ENCODE results near the gene FAM81A.

Gene FAM81A

DNA sequence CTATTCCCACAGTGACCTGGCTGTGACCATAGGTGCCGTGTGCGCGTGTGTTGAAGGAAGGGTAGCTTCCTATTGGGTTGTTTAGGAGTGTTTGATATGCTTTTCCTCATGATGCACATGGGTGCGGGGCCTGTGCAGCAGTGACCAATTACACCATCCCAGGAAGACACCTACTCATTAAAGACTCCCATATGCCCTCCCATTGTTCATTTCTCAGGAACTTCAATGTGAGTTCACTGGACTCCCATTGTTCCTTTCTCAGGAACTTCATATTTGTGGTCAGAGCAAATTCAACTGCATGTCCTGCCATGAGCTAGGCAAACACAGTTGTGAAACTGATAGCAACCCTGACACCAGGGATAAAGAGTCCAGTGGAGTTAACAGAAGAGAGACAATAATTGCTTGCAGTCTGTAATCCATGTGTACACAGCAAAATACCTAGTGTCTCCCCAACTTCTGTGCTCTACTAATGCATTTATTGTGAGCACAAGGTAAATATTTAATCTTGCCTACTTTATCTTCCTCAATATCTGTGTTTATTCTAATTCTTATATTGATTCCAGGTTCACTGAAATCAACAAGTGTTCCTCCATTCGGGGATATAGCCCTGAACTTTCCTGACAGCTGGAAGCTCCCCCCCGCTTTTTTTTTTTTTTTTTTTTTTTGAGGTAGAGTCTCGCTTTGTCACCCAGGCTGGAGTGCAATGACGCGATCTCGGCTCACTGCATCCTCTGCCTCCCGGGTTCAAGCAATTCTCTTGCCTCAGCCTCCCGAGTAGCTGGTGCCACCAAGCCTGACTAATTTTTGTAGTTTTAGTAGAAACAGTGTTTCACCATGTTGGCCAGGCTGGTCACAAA lies 116.1 kb downstream of the FAM81A start:
- Histone ChIP-seq H3K4me3 (replicated peaks; ENCODE audit: insufficient read depth, low read length) (no peak overlapping the region), H3K27ac (replicated peaks) (no peak overlapping the region), H3K27me3 (ENCODE audit: insufficient read depth, poor library complexity, severe bottlenecking) (no peaks in the 10 kb centered on the region)
- TF ChIP-seq SPI1 (IDR thresholded peaks at IDR 0.05; ENCODE audit: borderline replicate concordance, low read depth) = no peak
- TF ChIP-seq, protein P1, sequence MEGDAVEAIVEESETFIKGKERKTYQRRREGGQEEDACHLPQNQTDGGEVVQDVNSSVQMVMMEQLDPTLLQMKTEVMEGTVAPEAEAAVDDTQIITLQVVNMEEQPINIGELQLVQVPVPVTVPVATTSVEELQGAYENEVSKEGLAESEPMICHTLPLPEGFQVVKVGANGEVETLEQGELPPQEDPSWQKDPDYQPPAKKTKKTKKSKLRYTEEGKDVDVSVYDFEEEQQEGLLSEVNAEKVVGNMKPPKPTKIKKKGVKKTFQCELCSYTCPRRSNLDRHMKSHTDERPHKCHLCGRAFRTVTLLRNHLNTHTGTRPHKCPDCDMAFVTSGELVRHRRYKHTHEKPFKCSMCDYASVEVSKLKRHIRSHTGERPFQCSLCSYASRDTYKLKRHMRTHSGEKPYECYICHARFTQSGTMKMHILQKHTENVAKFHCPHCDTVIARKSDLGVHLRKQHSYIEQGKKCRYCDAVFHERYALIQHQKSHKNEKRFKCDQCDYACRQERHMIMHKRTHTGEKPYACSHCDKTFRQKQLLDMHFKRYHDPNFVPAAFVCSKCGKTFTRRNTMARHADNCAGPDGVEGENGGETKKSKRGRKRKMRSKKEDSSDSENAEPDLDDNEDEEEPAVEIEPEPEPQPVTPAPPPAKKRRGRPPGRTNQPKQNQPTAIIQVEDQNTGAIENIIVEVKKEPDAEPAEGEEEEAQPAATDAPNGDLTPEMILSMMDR (IDR thresholded peaks at IDR 0.05; ENCODE audit: insufficient read depth, low read length) = no peak
- TF ChIP-seq, protein P2, sequence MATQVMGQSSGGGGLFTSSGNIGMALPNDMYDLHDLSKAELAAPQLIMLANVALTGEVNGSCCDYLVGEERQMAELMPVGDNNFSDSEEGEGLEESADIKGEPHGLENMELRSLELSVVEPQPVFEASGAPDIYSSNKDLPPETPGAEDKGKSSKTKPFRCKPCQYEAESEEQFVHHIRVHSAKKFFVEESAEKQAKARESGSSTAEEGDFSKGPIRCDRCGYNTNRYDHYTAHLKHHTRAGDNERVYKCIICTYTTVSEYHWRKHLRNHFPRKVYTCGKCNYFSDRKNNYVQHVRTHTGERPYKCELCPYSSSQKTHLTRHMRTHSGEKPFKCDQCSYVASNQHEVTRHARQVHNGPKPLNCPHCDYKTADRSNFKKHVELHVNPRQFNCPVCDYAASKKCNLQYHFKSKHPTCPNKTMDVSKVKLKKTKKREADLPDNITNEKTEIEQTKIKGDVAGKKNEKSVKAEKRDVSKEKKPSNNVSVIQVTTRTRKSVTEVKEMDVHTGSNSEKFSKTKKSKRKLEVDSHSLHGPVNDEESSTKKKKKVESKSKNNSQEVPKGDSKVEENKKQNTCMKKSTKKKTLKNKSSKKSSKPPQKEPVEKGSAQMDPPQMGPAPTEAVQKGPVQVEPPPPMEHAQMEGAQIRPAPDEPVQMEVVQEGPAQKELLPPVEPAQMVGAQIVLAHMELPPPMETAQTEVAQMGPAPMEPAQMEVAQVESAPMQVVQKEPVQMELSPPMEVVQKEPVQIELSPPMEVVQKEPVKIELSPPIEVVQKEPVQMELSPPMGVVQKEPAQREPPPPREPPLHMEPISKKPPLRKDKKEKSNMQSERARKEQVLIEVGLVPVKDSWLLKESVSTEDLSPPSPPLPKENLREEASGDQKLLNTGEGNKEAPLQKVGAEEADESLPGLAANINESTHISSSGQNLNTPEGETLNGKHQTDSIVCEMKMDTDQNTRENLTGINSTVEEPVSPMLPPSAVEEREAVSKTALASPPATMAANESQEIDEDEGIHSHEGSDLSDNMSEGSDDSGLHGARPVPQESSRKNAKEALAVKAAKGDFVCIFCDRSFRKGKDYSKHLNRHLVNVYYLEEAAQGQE (IDR thresholded peaks at IDR 0.05; ENCODE audit: insufficient replicate concordance, low read depth) = no peak
- no peak for TF ChIP-seq GABPA (IDR thresholded peaks at IDR 0.05; ENCODE audit: low read depth)
- TF ChIP-seq POLR2AphosphoS5 (IDR thresholded peaks at IDR 0.05; ENCODE audit: low read depth) = no peak
- no peak for DNase-seq (ENCODE audit: low read depth in 1 of 2, low spot score in 1 of 2)

DNA sequence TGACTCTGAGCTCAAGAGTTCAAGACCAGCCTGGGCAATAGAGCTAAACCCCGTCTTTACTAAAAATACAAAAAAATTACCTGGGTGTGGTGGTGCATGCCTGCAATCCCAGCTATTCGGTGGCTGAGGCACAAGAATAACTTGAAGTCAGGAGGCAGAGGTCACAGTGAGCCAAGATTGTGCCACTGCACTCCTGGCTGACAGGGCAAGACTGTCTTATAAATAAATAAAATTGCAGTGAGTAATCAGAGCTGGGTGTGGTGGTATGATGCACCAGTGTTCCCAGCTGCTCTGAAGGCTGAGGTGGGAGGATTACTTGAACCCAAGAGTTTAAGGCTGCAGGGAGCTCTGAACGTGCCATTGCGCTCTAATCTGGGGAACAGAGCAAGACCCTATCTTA lies 117.7 kb downstream of the FAM81A start:
- Histone ChIP-seq H3K27me3 (ENCODE audit: insufficient read depth, poor library complexity, severe bottlenecking) (no peaks in the 10 kb centered on the region), H3K4me3 (replicated peaks; ENCODE audit: insufficient read depth, low read length) (no peak overlapping the region), H3K27ac (replicated peaks) (no peak overlapping the region)
- TF ChIP-seq, protein P2 (IDR thresholded peaks at IDR 0.05; ENCODE audit: insufficient replicate concordance, low read depth) = no peak
- TF ChIP-seq, protein P1 (IDR thresholded peaks at IDR 0.05; ENCODE audit: insufficient read depth, low read length) = no peak
- TF ChIP-seq GABPA (IDR thresholded peaks at IDR 0.05; ENCODE audit: low read depth) = no peak
- TF ChIP-seq POLR2AphosphoS5 (IDR thresholded peaks at IDR 0.05; ENCODE audit: low read depth) = no peak
- TF ChIP-seq SPI1 (IDR thresholded peaks at IDR 0.05; ENCODE audit: borderline replicate concordance, low read depth) = no peak
- DNase-seq (ENCODE audit: low read depth in 1 of 2, low spot score in 1 of 2) = no peak

DNA sequence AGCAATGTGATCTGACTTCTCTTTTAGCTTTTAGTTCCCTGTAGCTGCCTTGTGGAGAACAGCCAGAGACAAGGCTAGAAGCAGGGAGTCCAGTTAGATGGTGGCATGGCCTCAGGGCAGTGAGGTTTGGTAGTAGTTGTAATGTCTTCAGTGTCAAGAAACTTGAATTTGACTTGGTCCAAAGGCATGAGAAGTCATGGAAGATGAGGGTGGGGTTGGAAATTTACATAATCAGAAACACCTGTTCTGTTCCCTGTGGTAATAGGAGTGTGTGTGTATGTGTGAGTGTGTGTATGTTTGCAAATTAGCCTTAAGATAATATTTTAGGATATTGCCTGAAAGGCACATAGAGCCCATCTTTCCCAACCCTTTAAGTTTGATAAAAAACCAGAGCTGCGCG lies 118.4 kb downstream of the FAM81A start:
- DNase-seq (ENCODE audit: low read depth in 1 of 2, low spot score in 1 of 2) = no peak
- no peak for TF ChIP-seq GABPA (IDR thresholded peaks at IDR 0.05; ENCODE audit: low read depth)
- TF ChIP-seq, protein P1 (IDR thresholded peaks at IDR 0.05; ENCODE audit: insufficient read depth, low read length) = no peak
- no peak for TF ChIP-seq SPI1 (IDR thresholded peaks at IDR 0.05; ENCODE audit: borderline replicate concordance, low read depth)
- no peak for TF ChIP-seq POLR2AphosphoS5 (IDR thresholded peaks at IDR 0.05; ENCODE audit: low read depth)
- TF ChIP-seq, protein P2 (IDR thresholded peaks at IDR 0.05; ENCODE audit: insufficient replicate concordance, low read depth) = no peak
- Histone ChIP-seq H3K27me3 (ENCODE audit: insufficient read depth, poor library complexity, severe bottlenecking) (no peaks in the 10 kb centered on the region), H3K4me3 (replicated peaks; ENCODE audit: insufficient read depth, low read length) (no peak overlapping the region), H3K27ac (replicated peaks) (no peak overlapping the region)

Measured in HL-60 (cell line).